Gastroesophageal sphincter (tissue), 4 donors: Measurements from ENCODE around the gene OTX2. TPM values are rescaled to one million over a fixed set of nuclear protein-coding genes. Genes with fewer than 3 reads are reported as not detected.

Experiments used
- ATAC-seq: fragments of 150-250 bp; one replicate; pipeline ENCODE4 v1.9.1; 2016; ENCODE audit warnings: mild to moderate bottlenecking, moderate library complexity
- H3K27ac ChIP-seq, 4 donors: fragments of 200-600 bp; sonication (generic) in 3 of 4; 1 replicate in 3 of 4; 2 replicates in 1 of 4; pipeline ENCODE4 v1.5.1; 2016 to 2019
- H3K27me3 ChIP-seq: fragments of 200-600 bp; sonication (generic); one replicate; pipeline ENCODE4 v1.5.1; 2019
- H3K36me3 ChIP-seq, 2 donors: fragments of 200-600 bp; sonication (generic); one replicate each; pipeline ENCODE4 v1.5.1; 2019; ENCODE audit warnings: control low read depth in 1 of 2
- H3K4me1 ChIP-seq, 3 donors: fragments of 200-600 bp; sonication (generic); 1 replicate in 2 of 3; 2 replicates in 1 of 3; pipeline ENCODE4 v1.5.1; 2016 to 2019; ENCODE audit warnings: control low read depth in 2 of 3
- H3K4me3 ChIP-seq, 2 donors: fragments of 200-600 bp; sonication (generic); one replicate each; pipeline ENCODE4 v1.5.1; 2019; ENCODE audit warnings: mild to moderate bottlenecking in 1 of 2, moderate library complexity in 1 of 2
- H3K9me3 ChIP-seq, 3 donors: fragments of 200-600 bp; sonication (generic); one replicate each; pipeline ENCODE4 v1.5.1; 2017 to 2019; ENCODE audit warnings: control low read depth in 2 of 3
- CTCF ChIP-seq, 4 experiments: fragments of 200-600 bp in 2 of 4; fragments of 450-650 bp in 2 of 4; sonication (generic) in 1 of 4; IDR thresholded peaks; one replicate each; pipeline ENCODE4 v1.5.1; 2017 to 2019; ENCODE audit warnings: antibody characterized with exemption in 4 of 4, mild to moderate bottlenecking in 2 of 4, moderate library complexity in 2 of 4
- EP300 ChIP-seq: sonication (generic); formaldehyde crosslinking; IDR thresholded peaks from one replicate; pipeline ENCODE4 v1.6.1; 2017; ENCODE audit warnings: antibody characterized with exemption, mild to moderate bottlenecking
- POLR2A ChIP-seq, 2 donors: fragments of 450-650 bp; IDR thresholded peaks; one replicate each; pipeline ENCODE4 v1.6.1; 2017; ENCODE audit warnings: antibody characterized with exemption in 2 of 2, mild to moderate bottlenecking in 2 of 2, moderate library complexity in 1 of 2
- POLR2AphosphoS5 ChIP-seq: sonication (generic); formaldehyde crosslinking; IDR thresholded peaks from one replicate; pipeline ENCODE4 v1.6.1; 2017; ENCODE audit warnings: antibody characterized with exemption
- WGBS, 2 donors: methylation state at CpG; one replicate each; pipeline ENCODE4 v1.1.5; 2018; ENCODE audit warnings: low coverage in 1 of 2; 5-methylcytosine and 5-hydroxymethylcytosine counted together
- total RNA-seq, 4 donors: library from RNA; depleted of rRNA; stranded (reverse); fragments of >200 nt; gene quantifications; one replicate each; pipeline ENCODE4 v1.1.0, GENCODE V29; 2016

The OTX2 gene
- total RNA-seq, 4 donors from 2014 or later, result not detected

DNA sequence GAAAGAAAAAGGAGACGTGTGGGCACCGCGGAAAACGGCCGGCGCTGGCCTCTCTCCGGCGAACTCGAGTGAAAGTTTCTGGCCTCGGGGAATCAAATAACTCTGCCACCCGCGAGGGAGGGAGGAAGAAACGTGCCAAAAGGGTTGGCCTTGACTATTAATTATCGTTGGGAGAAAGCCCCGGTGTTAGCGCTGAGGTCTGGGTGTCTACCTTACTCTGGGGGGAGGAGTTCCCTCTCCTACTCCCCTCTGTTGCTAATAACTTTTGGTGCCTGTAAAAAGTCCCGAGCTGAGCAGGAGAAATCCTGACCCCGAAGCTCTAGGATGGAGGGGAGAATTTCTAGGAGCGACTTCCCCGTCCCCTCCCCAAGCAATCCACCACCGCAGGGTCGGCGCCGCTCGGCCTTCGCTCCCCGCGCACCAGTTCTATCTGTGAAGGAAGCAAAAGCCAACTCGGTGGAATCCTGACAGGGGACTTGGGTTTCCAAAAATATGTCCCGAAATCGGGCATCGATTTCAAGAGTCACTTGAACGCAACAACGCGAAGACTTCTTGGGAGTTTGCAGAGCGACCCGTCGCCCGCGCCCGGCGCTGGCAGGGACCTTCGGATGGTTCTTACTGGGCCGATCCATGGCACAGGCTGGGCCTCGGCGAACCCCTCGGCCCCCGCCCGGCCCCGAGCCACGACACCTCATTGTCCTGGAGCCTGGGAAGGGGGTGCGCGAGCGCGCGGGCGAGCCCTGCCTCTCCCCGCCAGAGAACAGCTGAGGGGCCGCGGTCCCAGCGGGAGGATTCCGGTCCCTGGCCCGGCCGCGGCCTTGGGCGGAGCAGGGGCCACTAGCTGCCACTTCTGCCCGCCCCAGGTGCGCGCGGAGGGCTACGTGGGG, 1.7 kb downstream of the OTX2 start:
- Histone ChIP-seq H3K9me3 (no peaks in the 10 kb centered on the region), H3K36me3 (no peaks in the 10 kb centered on the region), H3K27ac (no peak overlapping the region), H3K4me3 (peak overlapping the region in 1 of 2 donors; percentile 30), H3K4me1 (peaks cover 0 to 35% (median 15%) of the 10 kb centered on the region in 3 donors), H3K27me3 (peaks cover 100% of the 10 kb centered on the region)
- no peak for ATAC-seq
- 0 to 9% methylated on average over 3 to 20 of the region's 71 CpGs for WGBS, 2 donors
- no peak for TF ChIP-seq CTCF (IDR thresholded peaks at IDR 0.05)
- TF ChIP-seq POLR2A (IDR thresholded peaks at IDR 0.05), result no peak
- no peak for TF ChIP-seq POLR2AphosphoS5
- no peak for TF ChIP-seq EP300

DNA sequence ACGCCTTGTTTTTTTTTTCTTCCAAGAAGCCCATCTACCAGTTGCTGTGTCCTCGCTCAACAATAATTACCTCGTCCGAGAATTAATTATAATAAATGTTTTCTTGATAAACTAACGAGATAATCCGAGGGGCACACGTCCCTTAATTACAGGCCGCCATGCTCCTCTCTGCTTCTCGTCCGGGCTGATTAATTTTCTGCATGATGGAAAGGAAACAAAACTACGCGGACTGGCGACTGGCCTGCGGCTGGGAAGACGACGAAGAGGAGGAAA, 2.2 kb downstream of the OTX2 start:
- H3K36me3 ChIP-seq, result no peaks in the 10 kb centered on the region
- peaks cover 100% of the 10 kb centered on the region for H3K27me3 ChIP-seq
- 4 to 7% methylated on average over 16 of the region's 16 CpGs for WGBS, 2 donors
- H3K9me3 ChIP-seq, result no peaks in the 10 kb centered on the region
- ATAC-seq, result no peak
- H3K4me3 ChIP-seq, result peak overlapping the region in 1 of 2 donors; percentile 30
- peaks cover 0 to 35% (median 15%) of the 10 kb centered on the region in 3 donors for H3K4me1 ChIP-seq
- TF ChIP-seq CTCF (IDR thresholded peaks at IDR 0.05), result no peak
- no peak for TF ChIP-seq EP300
- no peak for TF ChIP-seq POLR2AphosphoS5
- no peak for TF ChIP-seq POLR2A (IDR thresholded peaks at IDR 0.05)
- no peak overlapping the region for H3K27ac ChIP-seq

GRCh38 chr14:56807386-56808109, 2.7 kb downstream of the OTX2 start:
- TF ChIP-seq EP300 (no peak), CTCF (IDR thresholded peaks at IDR 0.05) (no peak), POLR2AphosphoS5 (no peak), POLR2A (IDR thresholded peaks at IDR 0.05) (no peak)
- no peak for ATAC-seq
- 24 to 29% methylated on average over 4 to 24 of the region's 39 CpGs for WGBS, 2 donors
- peaks cover 100% of the 10 kb centered on the region for H3K27me3 ChIP-seq
- H3K4me1 ChIP-seq, result peaks cover 0 to 35% (median 15%) of the 10 kb centered on the region in 3 donors
- peak overlapping the region in 1 of 2 donors; percentile 30 for H3K4me3 ChIP-seq
- no peaks in the 10 kb centered on the region for H3K9me3 ChIP-seq
- H3K27ac ChIP-seq, result no peak overlapping the region
- H3K36me3 ChIP-seq, result no peaks in the 10 kb centered on the region

DNA sequence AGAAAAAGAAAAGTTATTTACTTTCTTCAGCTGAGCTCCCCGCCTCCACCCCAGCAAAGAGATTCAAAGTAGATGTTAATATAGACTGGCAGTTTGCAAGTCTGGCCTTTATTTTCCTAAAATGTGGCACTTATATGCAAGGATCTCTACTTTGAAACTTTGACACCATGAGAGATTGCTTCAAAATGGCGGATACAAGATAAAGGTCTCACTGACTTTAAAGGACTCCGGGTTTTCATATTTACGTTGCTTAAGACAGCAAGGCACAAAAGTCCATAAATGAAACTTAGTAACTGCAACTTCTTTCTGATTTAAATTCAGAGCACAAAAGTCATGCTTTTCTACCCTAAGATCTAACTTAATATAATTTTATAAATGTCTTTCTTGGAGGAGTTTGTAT, 3.5 kb downstream of the OTX2 start:
- Histone ChIP-seq H3K36me3 (no peaks in the 10 kb centered on the region), H3K4me3 (no peak overlapping the region), H3K9me3 (no peaks in the 10 kb centered on the region), H3K4me1 (peaks cover 0 to 32% (median 15%) of the 10 kb centered on the region in 3 donors), H3K27me3 (peaks cover 100% of the 10 kb centered on the region), H3K27ac (no peak overlapping the region)
- ATAC-seq, result no peak
- TF ChIP-seq POLR2A (IDR thresholded peaks at IDR 0.05), result no peak
- no peak for TF ChIP-seq CTCF (IDR thresholded peaks at IDR 0.05)
- no peak for TF ChIP-seq POLR2AphosphoS5
- no peak for TF ChIP-seq EP300
- WGBS, 2 donors, result 7 to 10% methylated on average over 3 to 4 of the region's 4 CpGs
